HepG2 (cell line): ENCODE measurements around the gene UGT1A4. TPM values are rescaled to one million over a fixed set of nuclear protein-coding genes. Genes with fewer than 3 reads are reported as not detected.

Experiments used
- ATAC-seq: fragments of 200-7000 bp; cut with Tn5 transposase; 3 replicates; pipeline ENCODE4 v1.9.1; 2020; ENCODE audit warnings: mild to moderate bottlenecking, moderate library complexity
- BruUV-seq: library from RNA; stranded (reverse); fragments of 400-500 nt; replicated peaks from 2 replicates; lab custom pipeline; 2021; lab: Mats Ljungman, UMichigan
- CTCF ChIA-PET: fragments of 300-600 bp; formaldehyde crosslinking; extraction: SDS; loops from one replicate; lab custom pipeline; 2021; ENCODE audit warnings: low total read pairs, inconsistent platforms, low intra/inter-chr PET ratio; lab: Yijun Ruan, JAX
- POLR2A ChIA-PET: fragments of 350-600 bp; sonication (Branson Sonifier 250); formaldehyde crosslinking; loops from one replicate; lab custom pipeline; 2020; ENCODE audit warnings: antibody characterized with exemption, inconsistent platforms; lab: Yijun Ruan, JAX
- DNase-seq: peaks from one replicate; pipeline ENCODE4 v3.0.0-alpha.2; 2015; ENCODE audit warnings: low spot score
- FAIRE-seq: peaks from 3 replicates; lab custom pipeline; 2011; peaks lifted over from hg19 to GRCh38; lab: Jason Lieb, UNC
- H2AFZ ChIP-seq: one replicate; pipeline ENCODE4 v1.6.1; 2011; ENCODE audit warnings: low read length, inconsistent platforms
- H3K27ac ChIP-seq: fragments of 300-600 bp; 3 replicates; pipeline ENCODE4 v1.8.0; 2011; ENCODE audit warnings: mixed run types, mild to moderate bottlenecking, mixed read lengths, low read length, inconsistent platforms; ENCODE audit not compliant: insufficient read depth; ENCODE audit errors: extremely low read length
- H3K27me3 ChIP-seq, 2 experiments: fragments of 200-600 bp in 1 of 2; 2 replicates in 1 of 2; 3 replicates in 1 of 2; pipeline versions ENCODE4 v1.6.0 to v1.8.0; 2011; ENCODE audit warnings: low read length in 2 of 2, mild to moderate bottlenecking in 2 of 2, moderate library complexity in 2 of 2, inconsistent platforms in 1 of 2; ENCODE audit not compliant: insufficient read depth in 2 of 2, control insufficient read depth in 1 of 2
- H3K36me3 ChIP-seq, 2 experiments: fragments of 200-600 bp in 1 of 2; replicated peaks in 1 of 2; 2 replicates in 1 of 2; 3 replicates in 1 of 2; pipeline versions ENCODE4 v1.5.1 to v1.8.0; 2011; ENCODE audit warnings: low read length in 2 of 2, inconsistent platforms in 1 of 2; ENCODE audit not compliant: insufficient read depth in 2 of 2, control insufficient read depth in 1 of 2
- H3K4me1 ChIP-seq: 2 replicates; pipeline ENCODE4 v1.5.1; 2012; ENCODE audit warnings: low read length, inconsistent platforms; ENCODE audit not compliant: insufficient read depth
- H3K4me2 ChIP-seq: 2 replicates; pipeline ENCODE4 v1.6.0; 2011; ENCODE audit warnings: low read depth, low read length, inconsistent platforms
- H3K4me3 ChIP-seq, 3 experiments: fragments of 200-600 bp in 1 of 3; sonication (generic), shearing (Covaris generic) in 1 of 3; replicated peaks in 1 of 3; 2 replicates each; pipeline ENCODE4 v1.5.1; 2011 to 2016; ENCODE audit warnings: low read length in 3 of 3, inconsistent platforms in 2 of 3, low read depth in 2 of 3, mild to moderate bottlenecking in 2 of 3, control low read depth in 1 of 3, mixed read lengths in 1 of 3; ENCODE audit not compliant: insufficient read depth in 1 of 3
- H3K79me2 ChIP-seq: one replicate; pipeline ENCODE4 v1.6.1; 2011; ENCODE audit warnings: low read length, inconsistent platforms; ENCODE audit not compliant: insufficient read depth
- H3K9ac ChIP-seq: 2 replicates; pipeline ENCODE4 v1.6.0; 2011; ENCODE audit warnings: mild to moderate bottlenecking, low read depth, low read length, inconsistent platforms; ENCODE audit not compliant: insufficient read depth
- H3K9me3 ChIP-seq: 2 replicates; pipeline ENCODE4 v1.5.1; 2012; ENCODE audit warnings: mild to moderate bottlenecking, low read length
- H4K20me1 ChIP-seq: 2 replicates; pipeline ENCODE4 v1.6.0; 2011; ENCODE audit warnings: inconsistent platforms, mild to moderate bottlenecking, low read length, moderate library complexity; ENCODE audit not compliant: insufficient read depth
- EHMT2 ChIP-seq: fragments of 200-600 bp; sonication (generic); IDR thresholded peaks from 2 replicates; pipeline ENCODE4 v1.7.0; 2017; ENCODE audit warnings: antibody characterized with exemption, low read depth, low read length, borderline replicate concordance
- HHEX ChIP-seq: IDR thresholded peaks from 2 replicates; pipeline ENCODE4 v1.6.1; 2016; ENCODE audit warnings: control low read depth
- KDM5A ChIP-seq: fragments of 200-600 bp; sonication (generic); IDR thresholded peaks from 2 replicates; pipeline ENCODE4 v1.7.0; 2018; ENCODE audit warnings: antibody characterized with exemption, mild to moderate bottlenecking, low read length, borderline replicate concordance
- LRRFIP1 ChIP-seq: sonication (generic); formaldehyde crosslinking; conservative IDR thresholded peaks from 2 replicates; pipeline ENCODE4 v1.4.0; 2020; ENCODE audit warnings: missing genetic modification reagents
- MED13 ChIP-seq: sonication (generic); formaldehyde crosslinking; IDR thresholded peaks from 2 replicates; pipeline ENCODE4 v1.5.0; 2020; ENCODE audit warnings: missing genetic modification reagents
- POLR2A ChIP-seq, 2 experiments: IDR thresholded peaks; 2 replicates each; pipeline ENCODE4 v1.6.1; 2011; ENCODE audit warnings: low read depth in 2 of 2, low read length in 2 of 2, mild to moderate bottlenecking in 1 of 2, moderate library complexity in 1 of 2; ENCODE audit not compliant: insufficient read depth in 1 of 2
- SAP130 ChIP-seq: IDR thresholded peaks from 2 replicates; pipeline ENCODE4 v1.6.1; 2016; ENCODE audit warnings: low read depth
- TCF7L2 ChIP-seq: IDR thresholded peaks from 2 replicates; pipeline ENCODE4 v1.6.1; 2011; ENCODE audit warnings: mild to moderate bottlenecking, low read depth, low read length, moderate library complexity
- ZBTB33 ChIP-seq: sonication (generic); formaldehyde crosslinking; IDR thresholded peaks from 2 replicates; pipeline ENCODE4 v1.4.0; 2020; ENCODE audit warnings: missing genetic modification reagents
- ZMAT3 ChIP-seq: sonication (generic); formaldehyde crosslinking; conservative IDR thresholded peaks from 2 replicates; pipeline ENCODE4 v1.7.0; 2021; ENCODE audit warnings: missing genetic modification reagents
- ZNF160 ChIP-seq: sonication (generic); formaldehyde crosslinking; IDR thresholded peaks from 2 replicates; pipeline ENCODE4 v1.8.0; 2022; ENCODE audit warnings: mild to moderate bottlenecking, inconsistent platforms, missing genetic modification reagents
- ZNF180 ChIP-seq: sonication (generic); formaldehyde crosslinking; IDR thresholded peaks from 2 replicates; pipeline ENCODE4 v1.4.0; 2020; ENCODE audit warnings: low read depth, missing genetic modification reagents, borderline replicate concordance
- ZNF746 ChIP-seq: sonication (generic); formaldehyde crosslinking; IDR thresholded peaks from 2 replicates; pipeline ENCODE4 v1.8.0; 2022; ENCODE audit warnings: mild to moderate bottlenecking, missing genetic modification reagents
- ZSCAN20 ChIP-seq: sonication (generic); formaldehyde crosslinking; IDR thresholded peaks from 2 replicates; pipeline ENCODE4 v1.4.0; 2020; ENCODE audit warnings: missing genetic modification reagents, mild to moderate bottlenecking, borderline replicate concordance
- WGBS: methylation state at CpG from one replicate; pipeline ENCODE4 v1.1.6; 2017; ENCODE audit warnings: low lambda C conversion rate; 5-methylcytosine and 5-hydroxymethylcytosine counted together
- in situ Hi-C: cut with HindIII; loops from 2 replicates; pipeline ENCODE4 v1.10.0; 2017; ENCODE audit warnings: low pct_unique_long_range_greater_than_20kb; ENCODE audit not compliant: extremely low pct_ligation_motif_present
- intact Hi-C: fragments of 100-400 bp; cut with micrococcal nuclease; formaldehyde crosslinking; loops from one replicate; pipeline ENCODE4 v1.10.0; 2022; ENCODE audit not compliant: unreplicated experiment
- polyA plus RNA-seq, 8 experiments: library from polyadenylated mRNA; depleted of rRNA in 3 of 8; stranded (reverse) in 7 of 8; unstranded in 1 of 8; fragments of >200 nt; fragmentation: Illumina TruSeq in 4 of 8; extraction: Trizol in 4 of 8; gene quantifications; 2 replicates each; pipeline versions ENCODE4 v1.2.1 to v1.2.3, GENCODE V29; 2011 to 2016; ENCODE audit warnings: low read depth in 4 of 8, missing spikeins in 1 of 8, mixed read lengths in 1 of 8; ENCODE audit not compliant: insufficient read depth in 1 of 8
- total RNA-seq, 5 experiments: library from RNA; depleted of rRNA; stranded (reverse); fragments of >200 nt; fragmentation: Illumina TruSeq; extraction: Trizol; gene quantifications; 2 replicates each; pipeline ENCODE4 v1.2.3, GENCODE V29; 2016; ENCODE audit warnings: low read depth in 1 of 5
- TF ChIP-seq, protein P1 (sequence below): sonication (generic); formaldehyde crosslinking; IDR thresholded peaks from 2 replicates; pipeline ENCODE4 v1.4.0; 2020; ENCODE audit warnings: missing genetic modification reagents; ENCODE audit errors: not compliant biosample characterization
- TF ChIP-seq, protein P2 (sequence below): sonication (generic); formaldehyde crosslinking; IDR thresholded peaks from 2 replicates; pipeline ENCODE4 v1.5.1; 2020; ENCODE audit warnings: missing genetic modification reagents, mild to moderate bottlenecking, borderline replicate concordance

Gene UGT1A4
- total and polyA plus RNA-seq, 2 of the 13 experiments (the other 11 are each of a cell fraction or from before 2014, with no cell fraction given), result not detected

DNA sequence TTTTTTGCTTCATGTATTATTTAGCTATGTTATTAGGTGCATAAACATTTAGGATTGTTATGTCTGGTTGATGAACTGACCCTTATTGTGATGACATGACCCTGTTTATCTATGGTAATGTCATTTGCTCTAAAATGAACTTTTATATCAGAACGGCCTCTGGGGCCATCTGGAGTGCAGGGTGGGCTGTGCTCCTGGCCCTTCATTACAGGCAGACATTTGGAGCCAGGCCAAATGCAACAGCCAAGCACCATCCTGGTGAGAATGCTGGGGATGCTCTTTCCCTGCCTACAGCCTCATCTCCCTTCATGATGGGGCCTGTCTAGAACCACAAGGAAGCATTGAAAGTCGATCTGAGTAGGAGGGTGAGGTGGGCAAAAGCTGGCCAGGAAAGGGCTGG lies 97.8 kb downstream of the UGT1A4 start:
- FAIRE-seq (no peak), DNase-seq (no peak), ATAC-seq (no peak)
- Histone ChIP-seq H3K36me3 (no peaks in the 10 kb centered on the region), H4K20me1 (no peaks in the 10 kb centered on the region), H3K79me2 (no peaks in the 10 kb centered on the region), H3K27ac (no peak overlapping the region), H3K4me2 (no peak overlapping the region), H3K9me3 (no peaks in the 10 kb centered on the region), H3K27me3 (peaks cover 6 to 34% of the 10 kb centered on the region in 2 experiments; a peak in 4 of 5 replicates), H3K4me1 (peaks cover 23% of the 10 kb centered on the region), H3K4me3 (no peak overlapping the region), H3K9ac (no peak overlapping the region), H2AFZ (no peak overlapping the region)
- in situ Hi-C loops (no loop called here), intact Hi-C loops (no loop called here)
- CTCF ChIA-PET, result no interaction called here
- BruUV-seq, result no TSS peak
- POLR2A ChIA-PET, result no interaction called here
- 16% methylated on average over 2 of the region's 2 CpGs for WGBS
- no peak for TF ChIP-seq ZBTB33 (CRISPR knock-in tag)
- no peak for TF ChIP-seq TCF7L2
- TF ChIP-seq EHMT2, result no peak
- no peak for TF ChIP-seq ZNF180 (CRISPR knock-in tag)
- TF ChIP-seq, protein P1, sequence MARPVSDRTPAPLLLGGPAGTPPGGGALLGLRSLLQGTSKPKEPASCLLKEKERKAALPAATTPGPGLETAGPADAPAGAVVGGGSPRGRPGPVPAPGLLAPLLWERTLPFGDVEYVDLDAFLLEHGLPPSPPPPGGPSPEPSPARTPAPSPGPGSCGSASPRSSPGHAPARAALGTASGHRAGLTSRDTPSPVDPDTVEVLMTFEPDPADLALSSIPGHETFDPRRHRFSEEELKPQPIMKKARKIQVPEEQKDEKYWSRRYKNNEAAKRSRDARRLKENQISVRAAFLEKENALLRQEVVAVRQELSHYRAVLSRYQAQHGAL, result no peak
- TF ChIP-seq POLR2A (IDR thresholded peaks at IDR 0.05; ENCODE audit: insufficient read depth in 1 of 2, low read depth in 2 of 2, low read length in 2 of 2), result no peak
- TF ChIP-seq, protein P2, sequence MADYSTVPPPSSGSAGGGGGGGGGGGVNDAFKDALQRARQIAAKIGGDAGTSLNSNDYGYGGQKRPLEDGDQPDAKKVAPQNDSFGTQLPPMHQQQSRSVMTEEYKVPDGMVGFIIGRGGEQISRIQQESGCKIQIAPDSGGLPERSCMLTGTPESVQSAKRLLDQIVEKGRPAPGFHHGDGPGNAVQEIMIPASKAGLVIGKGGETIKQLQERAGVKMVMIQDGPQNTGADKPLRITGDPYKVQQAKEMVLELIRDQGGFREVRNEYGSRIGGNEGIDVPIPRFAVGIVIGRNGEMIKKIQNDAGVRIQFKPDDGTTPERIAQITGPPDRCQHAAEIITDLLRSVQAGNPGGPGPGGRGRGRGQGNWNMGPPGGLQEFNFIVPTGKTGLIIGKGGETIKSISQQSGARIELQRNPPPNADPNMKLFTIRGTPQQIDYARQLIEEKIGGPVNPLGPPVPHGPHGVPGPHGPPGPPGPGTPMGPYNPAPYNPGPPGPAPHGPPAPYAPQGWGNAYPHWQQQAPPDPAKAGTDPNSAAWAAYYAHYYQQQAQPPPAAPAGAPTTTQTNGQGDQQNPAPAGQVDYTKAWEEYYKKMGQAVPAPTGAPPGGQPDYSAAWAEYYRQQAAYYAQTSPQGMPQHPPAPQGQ (CRISPR knock-in tag), result no peak
- no peak for TF ChIP-seq SAP130 (CRISPR knock-in tag)
- no peak for TF ChIP-seq ZSCAN20
- TF ChIP-seq HHEX (CRISPR knock-in tag), result no peak
- TF ChIP-seq KDM5A, result no peak
- no peak for TF ChIP-seq LRRFIP1 (CRISPR knock-in tag)
- no peak for TF ChIP-seq ZMAT3 (CRISPR knock-in tag)
- TF ChIP-seq ZNF160 (CRISPR knock-in tag), result no peak
- no peak for TF ChIP-seq MED13 (CRISPR knock-in tag)
- no peak for TF ChIP-seq ZNF746 (CRISPR knock-in tag)
